Measurements from ENCODE around the gene EPHA4. TPM values are rescaled to one million over a fixed set of nuclear protein-coding genes. Genes with fewer than 3 reads are reported as not detected.

The EPHA4 gene
- polyA plus RNA-seq, 1 donor (not counting 4 experiments of a cell fraction or from before 2014, with no cell fraction given) = 9.0 TPM

GRCh38 chr2:221608442-221608841, 36.3 kb upstream of the EPHA4 start:
- no peak overlapping the region for H3K4me2 ChIP-seq (ENCODE audit: control insufficient read depth, extremely low read depth, insufficient read depth, low read depth, low read length)
- H3K4me1 ChIP-seq (ENCODE audit: control insufficient read depth, extremely low read depth, insufficient read depth, low read length) = no peaks in the 10 kb centered on the region
- no peaks in the 10 kb centered on the region for H3K27me3 ChIP-seq (ENCODE audit: control insufficient read depth, extremely low read depth, insufficient read depth, low read length)
- no peak for FAIRE-seq
- H4K20me1 ChIP-seq (ENCODE audit: control insufficient read depth, extremely low read depth, insufficient read depth, low read length) = no peaks in the 10 kb centered on the region
- no peak overlapping the region for H3K27ac ChIP-seq (ENCODE audit: control insufficient read depth, insufficient read depth, low read length)
- H3K9ac ChIP-seq (ENCODE audit: control insufficient read depth, extremely low read depth, insufficient read depth, low read length) = no peak overlapping the region
- TF ChIP-seq EZH2 (IDR thresholded peaks at IDR 0.05; ENCODE audit: low read length) = no peak
- TF ChIP-seq, protein P1, sequence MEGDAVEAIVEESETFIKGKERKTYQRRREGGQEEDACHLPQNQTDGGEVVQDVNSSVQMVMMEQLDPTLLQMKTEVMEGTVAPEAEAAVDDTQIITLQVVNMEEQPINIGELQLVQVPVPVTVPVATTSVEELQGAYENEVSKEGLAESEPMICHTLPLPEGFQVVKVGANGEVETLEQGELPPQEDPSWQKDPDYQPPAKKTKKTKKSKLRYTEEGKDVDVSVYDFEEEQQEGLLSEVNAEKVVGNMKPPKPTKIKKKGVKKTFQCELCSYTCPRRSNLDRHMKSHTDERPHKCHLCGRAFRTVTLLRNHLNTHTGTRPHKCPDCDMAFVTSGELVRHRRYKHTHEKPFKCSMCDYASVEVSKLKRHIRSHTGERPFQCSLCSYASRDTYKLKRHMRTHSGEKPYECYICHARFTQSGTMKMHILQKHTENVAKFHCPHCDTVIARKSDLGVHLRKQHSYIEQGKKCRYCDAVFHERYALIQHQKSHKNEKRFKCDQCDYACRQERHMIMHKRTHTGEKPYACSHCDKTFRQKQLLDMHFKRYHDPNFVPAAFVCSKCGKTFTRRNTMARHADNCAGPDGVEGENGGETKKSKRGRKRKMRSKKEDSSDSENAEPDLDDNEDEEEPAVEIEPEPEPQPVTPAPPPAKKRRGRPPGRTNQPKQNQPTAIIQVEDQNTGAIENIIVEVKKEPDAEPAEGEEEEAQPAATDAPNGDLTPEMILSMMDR (optimal IDR thresholded peaks at IDR 0.05 in 1 of 3, IDR thresholded peaks at IDR 0.05 in 1 of 3, conservative IDR thresholded peaks at IDR 0.05 in 1 of 3; ENCODE audit: extremely low read depth in 1 of 3, insufficient read depth in 2 of 3, low read length in 3 of 3) = no peak
- H2AFZ ChIP-seq (ENCODE audit: control insufficient read depth, low read length) = peak overlapping the region; percentile 0
- DNase-seq (ENCODE audit: low read depth, low spot score) = no peak
- H3K79me2 ChIP-seq (ENCODE audit: control insufficient read depth, insufficient read depth, low read length) = no peaks in the 10 kb centered on the region
- no peak overlapping the region for H3K4me3 ChIP-seq (ENCODE audit: control insufficient read depth in 2 of 3, extremely low read depth in 1 of 3, insufficient read depth in 2 of 3, low read depth in 1 of 3, low read length in 3 of 3)
- no peaks in the 10 kb centered on the region for H3K9me3 ChIP-seq (ENCODE audit: control insufficient read depth, low read depth, low read length)
- dilution Hi-C loops (cut with MboI; ENCODE audit: extremely low pct_ligation_motif_present, low sequenced_read_pairs) = no loop called here
- H3K36me3 ChIP-seq (ENCODE audit: control insufficient read depth in 2 of 2, extremely low read depth in 1 of 2, insufficient read depth in 2 of 2, low read length in 2 of 2) = no peaks in the 10 kb centered on the region
- no peaks in the 10 kb centered on the region for H3K9me1 ChIP-seq (ENCODE audit: control insufficient read depth, extremely low read depth, insufficient read depth, low read length)

DNA sequence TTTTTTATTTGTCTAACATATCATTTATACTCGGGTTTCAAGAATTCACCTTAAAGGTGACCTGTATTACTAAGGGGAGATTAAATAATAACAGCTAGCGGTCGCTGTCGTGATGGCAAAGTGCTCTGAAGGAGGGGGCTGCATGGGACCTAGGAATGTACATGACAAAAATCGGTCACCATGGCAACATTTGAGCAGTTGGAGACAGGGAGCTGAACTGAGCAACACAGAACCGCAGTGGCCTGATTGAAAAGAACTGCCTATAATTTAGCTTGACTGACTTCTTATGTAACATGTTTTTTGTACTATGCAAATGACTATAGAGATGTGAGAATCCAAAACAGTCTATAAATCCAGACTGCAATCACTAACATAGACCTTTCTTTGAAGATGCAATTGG, 34.3 kb upstream of the EPHA4 start:
- no peak overlapping the region for H3K9ac ChIP-seq (ENCODE audit: control insufficient read depth, extremely low read depth, insufficient read depth, low read length)
- DNase-seq (ENCODE audit: low read depth, low spot score) = no peak

More for the DNA sequence above, 34.3 kb upstream of the EPHA4 start:
- no peaks in the 10 kb centered on the region for H3K79me2 ChIP-seq (ENCODE audit: control insufficient read depth, insufficient read depth, low read length)
- no peaks in the 10 kb centered on the region for H3K9me1 ChIP-seq (ENCODE audit: control insufficient read depth, extremely low read depth, insufficient read depth, low read length)
- no peaks in the 10 kb centered on the region for H4K20me1 ChIP-seq (ENCODE audit: control insufficient read depth, extremely low read depth, insufficient read depth, low read length)
- no peak for TF ChIP-seq EZH2 (IDR thresholded peaks at IDR 0.05; ENCODE audit: low read length)
- TF ChIP-seq, protein P1 (optimal IDR thresholded peaks at IDR 0.05 in 1 of 3, IDR thresholded peaks at IDR 0.05 in 1 of 3, conservative IDR thresholded peaks at IDR 0.05 in 1 of 3; ENCODE audit: extremely low read depth in 1 of 3, insufficient read depth in 2 of 3, low read length in 3 of 3) = no peak
- dilution Hi-C loops (cut with MboI; ENCODE audit: extremely low pct_ligation_motif_present, low sequenced_read_pairs) = no loop called here
- no peaks in the 10 kb centered on the region for H3K27me3 ChIP-seq (ENCODE audit: control insufficient read depth, extremely low read depth, insufficient read depth, low read length)
- H3K4me1 ChIP-seq (ENCODE audit: control insufficient read depth, extremely low read depth, insufficient read depth, low read length) = no peaks in the 10 kb centered on the region
- H3K27ac ChIP-seq (ENCODE audit: control insufficient read depth, insufficient read depth, low read length) = no peak overlapping the region
- no peaks in the 10 kb centered on the region for H3K36me3 ChIP-seq (ENCODE audit: control insufficient read depth in 2 of 2, extremely low read depth in 1 of 2, insufficient read depth in 2 of 2, low read length in 2 of 2)
- no peak overlapping the region for H2AFZ ChIP-seq (ENCODE audit: control insufficient read depth, low read length)
- no peaks in the 10 kb centered on the region for H3K9me3 ChIP-seq (ENCODE audit: control insufficient read depth, low read depth, low read length)
- no peak for FAIRE-seq
- no peak overlapping the region for H3K4me3 ChIP-seq (ENCODE audit: control insufficient read depth in 2 of 3, extremely low read depth in 1 of 3, insufficient read depth in 2 of 3, low read depth in 1 of 3, low read length in 3 of 3)
- H3K4me2 ChIP-seq (ENCODE audit: control insufficient read depth, extremely low read depth, insufficient read depth, low read depth, low read length) = no peak overlapping the region

Measured in keratinocyte (primary cell).